PC-9 (cell line): ENCODE results near the gene ZNF691.

Source experiments
- CTCF ChIP-seq: fragments of 200-600 bp; sonication (generic); conservative IDR thresholded peaks from 2 replicates; pipeline ENCODE4 v1.6.1; 2017; ENCODE audit warnings: mixed run types, antibody characterized with exemption, mild to moderate bottlenecking, moderate library complexity
- EZH2 ChIP-seq: fragments of 200-600 bp; sonication (generic); IDR thresholded peaks from 2 replicates; pipeline ENCODE4 v1.8.0; 2017; ENCODE audit warnings: antibody characterized with exemption, low read depth

- TF ChIP-seq CTCF (no peak), EZH2 (no peak)
Observed at GRCh38 chr1:42876009-42876408, 29.6 kb downstream of the ZNF691 start.
